Measurements from ENCODE around the gene THADA.
A peak's percentile ranks its signal among the peaks of the same experiment; 100 is the strongest.

DNA sequence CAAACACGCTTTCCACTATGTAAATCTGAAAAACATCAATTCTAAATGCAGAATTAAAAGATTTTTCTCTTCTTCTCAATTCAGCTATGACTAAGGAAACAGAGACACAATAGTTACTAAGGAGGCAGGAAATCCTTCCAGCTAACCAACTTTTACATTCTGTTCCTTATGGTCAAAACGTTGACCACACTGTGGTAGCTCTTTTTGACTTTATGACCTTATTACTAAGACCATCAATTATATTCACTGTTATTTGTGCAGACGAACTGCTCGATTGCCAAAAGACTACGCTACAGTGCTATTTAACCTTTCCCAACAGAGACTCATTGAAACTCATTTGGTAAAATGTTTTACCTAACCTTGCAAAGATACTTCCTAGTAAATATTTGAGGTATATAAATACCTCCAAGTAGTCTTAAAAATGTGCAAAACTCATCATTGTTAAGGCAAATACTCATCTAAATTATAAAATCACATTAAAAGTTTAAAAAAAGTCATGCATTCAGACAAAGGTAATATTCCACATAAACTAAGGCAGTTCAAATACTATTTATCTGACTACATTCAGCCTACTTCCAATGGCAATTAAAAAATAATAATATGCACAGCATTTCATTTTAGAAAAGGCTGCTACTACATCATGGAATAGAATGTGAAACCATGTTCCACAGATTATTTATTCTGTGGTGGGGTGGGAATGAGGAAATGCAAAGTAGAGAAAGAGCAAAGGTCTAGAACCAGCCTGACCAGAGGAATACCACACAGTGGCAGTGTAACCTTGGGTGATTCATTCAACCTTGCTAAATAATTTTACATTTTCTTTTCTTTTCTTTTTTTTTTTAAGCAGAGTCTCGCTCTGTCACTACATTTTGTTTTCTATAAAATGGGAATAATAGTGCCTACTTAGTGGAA lies 139.9 kb downstream of the THADA start:
- TF ChIP-seq CTCF (IDR thresholded peaks at IDR 0.05; ENCODE audit: low read length) (0 out of 2 replicates have a peak, but pooled peaks have one; percentile 16), EZH2 (IDR thresholded peaks at IDR 0.05; ENCODE audit: borderline replicate concordance, low read length) (no peak)
